ENCODE results near the gene SLC25A22.

The SLC25A22 gene

GRCh38 chr11:837189-837989, 39.3 kb upstream of the SLC25A22 start:
- no peak for TF ChIP-seq CTCF (IDR thresholded peaks at IDR 0.05)

GRCh38 chr11:836700-837099, 38.6 kb upstream of the SLC25A22 start:
- no peak for TF ChIP-seq CTCF (IDR thresholded peaks at IDR 0.05)

GRCh38 chr11:836274-836673, 38.2 kb upstream of the SLC25A22 start:
- TF ChIP-seq CTCF (IDR thresholded peaks at IDR 0.05): no peak

- TF ChIP-seq CTCF (IDR thresholded peaks at IDR 0.05): no peak
These were observed 36.6 kb upstream of the SLC25A22 start for GRCh38 chr11:834371-835316.

- no peak for TF ChIP-seq CTCF (IDR thresholded peaks at IDR 0.05)
These were observed 35.8 kb upstream of the SLC25A22 start for GRCh38 chr11:833849-834311.

GRCh38 chr11:833114-833791, 35.2 kb upstream of the SLC25A22 start:
- no peak for TF ChIP-seq CTCF (IDR thresholded peaks at IDR 0.05)

GRCh38 chr11:832529-833113, 34.5 kb upstream of the SLC25A22 start, which contains the start of gene CD151:
Gene CD151, plus strand, starts transcription at chr11:832952. Its CDS starts 3,118 bp downstream, at chr11:836070.
- TF ChIP-seq CTCF (IDR thresholded peaks at IDR 0.05): no peak
